Measurements from ENCODE around the gene COPS9.

The COPS9 gene

GRCh38 chr2:240136013-240136670 lies at the start of gene COPS9:
Gene COPS9, minus strand, starts transcription at chr2:240136305. Its CDS starts 21 bp downstream, at chr2:240136284.
- DNase-seq: peak; percentile 72 to 98 (median 88)

GRCh38 chr2:240184656-240185055 lies 48.6 kb upstream of the COPS9 start:
- intact Hi-C loops (cut with DNase I): no loop called here

More at GRCh38 chr2:240136013-240136670, at the start of gene COPS9:
- intact Hi-C loops (cut with DNase I): loop anchor here (5.0 kb wide), 1 partner anchor 114 kb away; no protein-coding TSS in a partner anchor

GRCh38 chr2:240183875-240184590 lies 47.9 kb upstream of the COPS9 start:
- intact Hi-C loops (cut with DNase I): no loop called here
- peak in 4 of 10 donors; percentile 7 to 69 (median 53) for DNase-seq

More at GRCh38 chr2:240184656-240185055, 48.6 kb upstream of the COPS9 start:
- peak in 1 of 10 donors; percentile 26 for DNase-seq

GRCh38 chr2:240183006-240183874 lies 47.1 kb upstream of the COPS9 start:
- intact Hi-C loops (cut with DNase I): no loop called here
- peak in 4 of 10 donors; percentile 13 to 79 (median 56) for DNase-seq

GRCh38 chr2:240182476-240182875 lies 46.4 kb upstream of the COPS9 start:
- DNase-seq: peak in 1 of 10 donors; percentile 31
- intact Hi-C loops (cut with DNase I): no loop called here

GRCh38 chr2:240182001-240182400 lies 45.9 kb upstream of the COPS9 start:
- intact Hi-C loops (cut with DNase I): no loop called here

GRCh38 chr2:240179941-240180666 lies 44.0 kb upstream of the COPS9 start:
- peak in 3 of 10 donors; percentile 33 to 58 (median 42) for DNase-seq
- intact Hi-C loops (cut with DNase I): no loop called here

More at GRCh38 chr2:240182001-240182400, 45.9 kb upstream of the COPS9 start:
- peak in 3 of 10 donors; percentile 7 to 49 (median 15) for DNase-seq

- DNase-seq: peak in 4 of 10 donors; percentile 2 to 68 (median 56)
- intact Hi-C loops (cut with DNase I): no loop called here
Observed at GRCh38 chr2:240179186-240179815, 43.2 kb upstream of the COPS9 start.

- DNase-seq: peak in 2 of 10 donors; percentile 2 to 9
- intact Hi-C loops (cut with DNase I): no loop called here
Observed at GRCh38 chr2:240178564-240178963, 42.5 kb upstream of the COPS9 start.

GRCh38 chr2:240174496-240174895 lies 38.4 kb upstream of the COPS9 start:
- intact Hi-C loops (cut with DNase I): no loop called here
- no peak for DNase-seq

GRCh38 chr2:240172071-240172895 lies 36.2 kb upstream of the COPS9 start:
- intact Hi-C loops (cut with DNase I): no loop called here
- peak in 2 of 10 donors; percentile 10 to 56 for DNase-seq

GRCh38 chr2:240170883-240171282 lies 34.8 kb upstream of the COPS9 start:
- intact Hi-C loops (cut with DNase I): no loop called here
- peak in 3 of 10 donors; percentile 11 to 73 (median 55) for DNase-seq

GRCh38 chr2:240170354-240170735 lies 34.2 kb upstream of the COPS9 start:
- intact Hi-C loops (cut with DNase I): no loop called here
- peak in 1 of 10 donors; percentile 33 for DNase-seq

GRCh38 chr2:240169486-240170353 lies 33.6 kb upstream of the COPS9 start:
- peak in 4 of 10 donors; percentile 0 to 73 (median 52) for DNase-seq
- intact Hi-C loops (cut with DNase I): no loop called here

GRCh38 chr2:240168546-240169361 lies 32.6 kb upstream of the COPS9 start:
- intact Hi-C loops (cut with DNase I): no loop called here

GRCh38 chr2:240168041-240168440 lies 31.9 kb upstream of the COPS9 start:
- DNase-seq: peak in 4 of 10 donors; percentile 2 to 80 (median 67)
- intact Hi-C loops (cut with DNase I): no loop called here

More at GRCh38 chr2:240168546-240169361, 32.6 kb upstream of the COPS9 start:
- peak in 5 of 10 donors; percentile 2 to 80 (median 45) for DNase-seq

- DNase-seq: peak in 3 of 10 donors; percentile 5 to 46 (median 35)
- intact Hi-C loops (cut with DNase I): no loop called here
Observed at GRCh38 chr2:240167588-240167880, 31.4 kb upstream of the COPS9 start.

Measured in posterior cingulate gyrus (tissue), 11 donors.